ENCODE measurements around the gene RACGAP1. TPM values are rescaled to one million over a fixed set of nuclear protein-coding genes. Genes with fewer than 3 reads are reported as not detected.

Gene RACGAP1
- total and polyA plus RNA-seq, 2 of the 8 experiments (the other 6 are each of a cell fraction or from before 2014, with no cell fraction given) = 18.0 to 66.3 TPM

- no peaks in the 10 kb centered on the region for H3K9me3 ChIP-seq (ENCODE audit: insufficient read depth in 2 of 2, low read depth in 1 of 2, low read length in 1 of 2)
- no peak for FAIRE-seq
- H4K20me1 ChIP-seq (replicated peaks in 1 of 2; ENCODE audit: control insufficient read depth in 1 of 2, insufficient read depth in 2 of 2, low read length in 2 of 2) = peaks cover 0 to 2% of the 10 kb centered on the region in 2 experiments
- H3K56ac ChIP-seq (replicated peaks; ENCODE audit: insufficient read length, low read depth, low read length) = no peak overlapping the region
- no peak overlapping the region for H3K18ac ChIP-seq (ENCODE audit: extremely low read depth, low read length)
- no peaks in the 10 kb centered on the region for H3K36me3 ChIP-seq (ENCODE audit: control insufficient read depth in 2 of 4, insufficient read depth in 4 of 4, low read length in 3 of 4)
- H4K8ac ChIP-seq (ENCODE audit: extremely low read depth, insufficient read depth, low read length) = no peak overlapping the region
- H3K23me2 ChIP-seq (ENCODE audit: low read depth, low read length) = no peaks in the 10 kb centered on the region
- no peak overlapping the region for H2AFZ ChIP-seq (ENCODE audit: low read length)
- H4K5ac ChIP-seq (ENCODE audit: insufficient read length, low read depth, low read length) = no peak overlapping the region
- no peak overlapping the region for H3K4me2 ChIP-seq (ENCODE audit: insufficient read depth in 1 of 2, low read depth in 2 of 2, low read length in 2 of 2)
- no peak overlapping the region for H3K9ac ChIP-seq (replicated peaks in 1 of 4; ENCODE audit: extremely low read depth in 1 of 4, low read depth in 3 of 4, low read length in 3 of 4)
- no peak overlapping the region for H3K4ac ChIP-seq (replicated peaks; ENCODE audit: insufficient read length, low read depth, low read length)
- DNase-seq (ENCODE audit: low read depth in 1 of 2, low spot score in 2 of 2) = no peak
- ChIA-PET CTCF (ENCODE audit: partially characterized antibody) (interaction anchor here (0.6 to 23.0 kb wide), 19 partner anchors 9 to 461 kb away, joined by 3 to 420 read pairs (median 5); partner anchors contain the start of genes AQP5, AQP6 and ASIC1), POLR2A (ENCODE audit: partially characterized antibody) (interaction anchor here (1.0 to 1.7 kb wide), 3 partner anchors 21 to 215 kb away, joined by 3 to 6 read pairs (median 3); no protein-coding TSS in a partner anchor)
- no peak overlapping the region for H3K14ac ChIP-seq (ENCODE audit: insufficient read length)
- no peaks in the 10 kb centered on the region for H3K79me1 ChIP-seq (ENCODE audit: low read depth, low read length)
- H3K79me2 ChIP-seq (ENCODE audit: control insufficient read depth in 1 of 2, insufficient read depth in 2 of 2, low read length in 2 of 2) = no peaks in the 10 kb centered on the region
- H2BK12ac ChIP-seq (ENCODE audit: low read depth, low read length) = no peak overlapping the region
- H2BK20ac ChIP-seq (ENCODE audit: low read length) = no peak overlapping the region
- peaks cover 2 to 12% (median 6%) of the 10 kb centered on the region in 4 experiments for H3K4me1 ChIP-seq (replicated peaks in 1 of 4; ENCODE audit: control insufficient read depth in 3 of 4, insufficient read depth in 4 of 4, low read length in 3 of 4)
- no peak overlapping the region for H2BK120ac ChIP-seq (replicated peaks; ENCODE audit: low read depth, low read length)
- no peak overlapping the region for H3K4me3 ChIP-seq (ENCODE audit: extremely low read depth in 1 of 4, insufficient read depth in 2 of 4, low read depth in 3 of 4, low read length in 4 of 4)
- H2AK5ac ChIP-seq (ENCODE audit: low read depth, low read length) = no peak overlapping the region
- 95% methylated on average over 10 of the region's 10 CpGs; no CpG with 5 or more reads in 1 of the 2 experiments for WGBS, 2 experiments (ENCODE audit: extremely low coverage in 1 of 2, insufficient coverage in 1 of 2, insufficient read length in 1 of 2, insufficient replicate concordance in 2 of 2, low coverage in 1 of 2, low lambda C conversion rate in 2 of 2, missing lambda C conversion rate in 1 of 2)
- H2BK15ac ChIP-seq (ENCODE audit: low read length) = no peak overlapping the region
- no peak overlapping the region for H3K23ac ChIP-seq (ENCODE audit: insufficient read length)
- no peak overlapping the region for H4K91ac ChIP-seq (replicated peaks; ENCODE audit: insufficient read length, low read length)
- H2BK5ac ChIP-seq (ENCODE audit: low read depth, low read length) = no peak overlapping the region
- H3K27me3 ChIP-seq (replicated peaks in 1 of 4; ENCODE audit: control insufficient read depth in 3 of 4, extremely low read depth in 1 of 4, insufficient read depth in 3 of 4, low read length in 3 of 4) = no peaks in the 10 kb centered on the region
- H3K27ac ChIP-seq (ENCODE audit: low read depth, low read length) = no peak overlapping the region
- TF ChIP-seq SUZ12 (IDR thresholded peaks at IDR 0.05; ENCODE audit: low read length) = no peak
- TF ChIP-seq FOSL1 (IDR thresholded peaks at IDR 0.05; ENCODE audit: insufficient read depth, low read depth, low read length) = no peak
- TF ChIP-seq EP300 (IDR thresholded peaks at IDR 0.05; ENCODE audit: borderline replicate concordance in 1 of 2, low read depth in 2 of 2, low read length in 2 of 2) = no peak
- TF ChIP-seq ZNF274 (IDR thresholded peaks at IDR 0.05; ENCODE audit: borderline replicate concordance, extremely low read depth, low read length) = no peak
- no peak for TF ChIP-seq CHD1 (IDR thresholded peaks at IDR 0.05; ENCODE audit: low read depth, low read length)
- no peak for TF ChIP-seq BRCA1 (IDR thresholded peaks at IDR 0.05; ENCODE audit: low read depth, low read length)
- no peak for TF ChIP-seq TEAD4 (IDR thresholded peaks at IDR 0.05; ENCODE audit: low read depth, low read length)
- no peak for TF ChIP-seq SIN3A (conservative IDR thresholded peaks at IDR 0.05 in 1 of 2, IDR thresholded peaks at IDR 0.05 in 1 of 2; ENCODE audit: low read depth in 1 of 2, low read length in 2 of 2)
- TF ChIP-seq SP2 (IDR thresholded peaks at IDR 0.05; ENCODE audit: low read length) = no peak
- TF ChIP-seq JUN (IDR thresholded peaks at IDR 0.05; ENCODE audit: low read depth, low read length) = no peak
- TF ChIP-seq CTBP2 (IDR thresholded peaks at IDR 0.05; ENCODE audit: borderline replicate concordance, insufficient read depth, insufficient read length, low read length) = no peak
- TF ChIP-seq YY1 (IDR thresholded peaks at IDR 0.05; ENCODE audit: low read depth, low read length) = no peak
Measured at GRCh38 chr12:49980501-49981349, 44.6 kb downstream of the RACGAP1 start.
